Upper lobe of left lung (tissue), 4 donors: Measurements from ENCODE around the gene TBKBP1.

Experiments
- CTCF ChIP-seq, 6 experiments: fragments of 450-650 bp in 4 of 6; fragments of 200-600 bp in 2 of 6; sonication (generic) in 2 of 6; IDR thresholded peaks; one replicate each; pipeline ENCODE4 v1.5.1; 2016 to 2019; ENCODE audit warnings: antibody characterized with exemption in 6 of 6
- EP300 ChIP-seq, 4 donors: sonication (generic); formaldehyde crosslinking; IDR thresholded peaks; one replicate each; pipeline ENCODE4 v1.5.1; 2017; ENCODE audit warnings: antibody characterized with exemption in 4 of 4, control low read depth in 2 of 4

GRCh38 chr17:47687328-47687690 lies 6.7 kb upstream of the TBKBP1 start:
- no peak for TF ChIP-seq EP300 (IDR thresholded peaks at IDR 0.05)
- no peak for TF ChIP-seq CTCF (IDR thresholded peaks at IDR 0.05)
